ENCODE results near the gene PDGFC. TPM values are rescaled to one million over a fixed set of nuclear protein-coding genes. Genes with fewer than 3 reads are reported as not detected.

The PDGFC gene
- total RNA-seq, 1 donor from 2014 or later = 12.8 TPM

DNA sequence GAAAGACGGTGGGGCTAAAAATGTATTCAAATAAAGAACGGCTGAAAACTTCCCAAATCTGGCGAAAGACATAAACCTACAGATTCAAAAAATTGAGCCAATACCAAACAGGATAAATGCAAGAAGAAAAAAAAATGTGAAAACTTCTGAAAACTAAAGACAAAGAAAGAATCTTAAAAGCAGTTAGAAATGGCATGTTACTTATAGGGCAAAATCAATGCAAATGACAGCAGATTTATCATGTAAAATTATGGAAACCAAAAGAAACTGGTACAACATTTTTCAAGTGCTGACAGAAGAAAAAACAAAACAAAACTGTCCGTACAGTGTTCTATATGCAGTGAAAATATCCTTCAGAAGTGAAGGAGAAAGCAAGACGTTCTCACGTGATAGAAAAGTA is 239.0 kb downstream of the PDGFC start:
- intact Hi-C loops (cut with micrococcal nuclease) = no loop called here
- no peak for DNase-seq
- no peak for ATAC-seq

DNA sequence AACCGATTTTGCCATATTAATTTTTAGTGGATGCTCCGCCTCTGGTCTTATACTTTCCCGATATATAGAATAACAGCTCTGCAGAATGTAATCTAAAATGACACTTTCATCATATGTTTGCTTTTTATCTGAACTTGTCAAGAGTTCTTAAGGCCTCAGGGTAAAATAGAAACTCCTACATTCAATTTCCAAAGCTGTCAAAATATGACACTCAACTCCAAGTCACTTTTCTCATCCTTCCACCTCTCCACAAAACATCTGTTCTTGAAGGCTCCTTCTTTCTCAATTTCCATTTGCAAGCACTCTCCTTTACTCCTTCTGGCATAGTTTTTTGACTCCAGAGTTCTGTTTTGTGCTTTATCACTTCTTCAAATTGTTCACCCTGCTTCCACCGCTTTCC is 242.2 kb downstream of the PDGFC start:
- DNase-seq (no peak), ATAC-seq (no peak)
- intact Hi-C loops (cut with micrococcal nuclease) = no loop called here

DNA sequence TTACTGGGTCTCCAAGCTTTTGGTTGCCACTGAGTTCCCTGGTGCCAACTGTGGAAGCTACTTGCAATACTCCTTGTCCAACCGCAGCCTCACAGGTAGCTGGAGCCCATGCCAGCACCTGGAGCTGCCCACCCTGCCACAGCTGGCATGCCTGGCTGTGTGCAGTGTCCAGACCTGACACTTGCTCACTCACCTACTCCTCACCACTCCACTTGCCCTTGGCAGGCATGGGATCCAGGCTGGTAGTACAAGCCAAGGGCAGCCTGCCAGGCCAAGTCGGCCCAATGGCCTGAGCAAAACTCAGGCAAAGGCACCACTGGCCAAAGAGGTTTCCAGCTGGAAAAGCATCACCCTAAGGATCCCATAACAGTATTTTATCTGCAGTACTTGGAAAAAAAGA is 246.3 kb downstream of the PDGFC start:
- ATAC-seq (peak; percentile 98), DNase-seq (peak; percentile 80)
- intact Hi-C loops (cut with micrococcal nuclease) = no loop called here

DNA sequence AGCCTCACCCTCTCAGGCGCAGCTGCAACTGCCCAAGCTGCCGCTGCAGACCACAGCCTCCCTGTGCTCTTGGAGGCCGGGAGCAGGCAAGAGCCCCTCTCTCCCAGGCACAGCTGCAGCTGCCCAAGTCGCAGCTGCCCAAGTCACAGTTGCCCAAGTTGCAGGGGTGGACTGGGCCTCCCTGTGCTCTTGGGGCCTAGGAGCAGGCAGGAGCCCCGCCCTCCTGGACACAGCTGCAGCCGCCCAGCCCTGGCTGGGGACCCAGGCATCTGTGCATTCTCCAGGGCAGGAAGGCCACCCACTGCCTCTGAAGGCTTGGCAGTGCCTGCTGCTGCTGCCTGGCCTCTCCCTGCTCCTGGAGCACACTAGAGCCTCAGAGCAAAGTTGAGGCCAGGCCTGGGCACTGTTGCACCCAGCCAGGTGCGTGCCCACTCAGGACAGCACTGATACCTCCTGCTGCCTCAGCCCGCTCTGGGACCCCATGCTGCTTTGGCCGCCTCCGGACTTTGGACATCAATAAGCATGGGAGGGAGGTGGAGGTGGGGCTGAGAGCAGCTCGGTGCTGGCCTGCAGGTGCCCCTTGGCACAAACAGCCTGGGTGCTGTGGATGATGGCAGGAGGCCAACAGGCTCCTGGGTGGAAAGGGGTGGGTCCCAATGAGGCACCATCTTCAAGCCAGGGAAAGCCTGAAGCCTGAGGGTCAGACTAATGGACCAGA is 247.5 kb downstream of the PDGFC start:
- peak; percentile 18 for ATAC-seq

DNA sequence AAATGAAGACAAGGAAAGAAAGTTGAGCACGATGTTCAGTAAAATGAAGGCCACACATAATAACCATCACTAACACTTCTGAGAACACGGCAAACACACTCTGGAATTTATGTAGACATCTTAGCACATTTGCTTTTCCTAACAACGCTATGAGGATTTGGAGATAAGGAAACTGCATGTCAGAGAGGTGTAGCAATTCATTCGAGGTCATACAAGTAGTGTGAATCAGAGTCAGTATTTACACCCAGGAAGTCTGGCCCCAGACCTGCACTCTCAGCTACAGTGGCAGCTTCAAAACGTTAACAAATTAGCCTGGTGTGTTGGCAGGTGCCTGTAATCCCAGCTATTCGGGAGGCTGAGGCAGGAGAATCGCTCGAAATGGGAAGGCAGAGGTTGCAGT is 253.4 kb downstream of the PDGFC start:
- intact Hi-C loops (cut with micrococcal nuclease) = no loop called here
- no peak for DNase-seq
- ATAC-seq = no peak

More for the DNA sequence above, 247.5 kb downstream of the PDGFC start:
- no peak for DNase-seq
- intact Hi-C loops (cut with micrococcal nuclease) = no loop called here

DNA sequence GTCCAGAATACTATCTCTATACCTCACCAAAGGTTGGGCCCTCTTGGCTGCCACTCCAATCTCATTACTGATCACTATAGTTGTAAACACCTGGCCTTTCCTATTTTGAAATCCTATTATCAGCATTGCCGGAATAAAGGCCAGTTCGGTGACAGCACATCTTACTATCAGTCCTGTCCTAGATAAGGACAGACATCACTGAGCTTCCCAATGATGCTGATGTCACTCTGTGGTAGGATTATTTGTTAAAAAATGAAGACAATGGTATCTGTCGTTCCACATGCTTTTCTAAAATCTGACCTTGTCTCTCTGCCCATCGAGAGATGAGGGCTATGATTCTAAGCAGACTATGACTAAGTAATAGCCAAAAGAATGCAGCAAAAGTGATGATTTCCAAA is 260.4 kb downstream of the PDGFC start:
- intact Hi-C loops (cut with micrococcal nuclease) = no loop called here
- ATAC-seq (no peak), DNase-seq (no peak)

Other genes starting within 250 kb of the PDGFC start
- gene GLRB, start 104.4 kb upstream of the PDGFC start, total RNA-seq = 11.2 TPM
- not detected for gene GRIA2, start 248.9 kb upstream of the PDGFC start, total RNA-seq

Data from left ventricle myocardium superior (tissue), 1 donor.